Loucy (cell line): Measurements from ENCODE around the gene GBA2.

Experiments
- EZH2phosphoT487 ChIP-seq: fragments of 200-600 bp; IDR thresholded peaks from 2 replicates; pipeline ENCODE4 v1.6.1; 2018; ENCODE audit warnings: antibody characterized with exemption, mild to moderate bottlenecking, moderate library complexity, borderline replicate concordance
- TF ChIP-seq, protein P1 (sequence below): fragments of 200-600 bp; sonication (generic); conservative IDR thresholded peaks from 2 replicates; pipeline ENCODE4 v1.5.1; 2014; ENCODE audit warnings: mild to moderate bottlenecking, antibody characterized with exemption, low read length

- TF ChIP-seq, protein P1, sequence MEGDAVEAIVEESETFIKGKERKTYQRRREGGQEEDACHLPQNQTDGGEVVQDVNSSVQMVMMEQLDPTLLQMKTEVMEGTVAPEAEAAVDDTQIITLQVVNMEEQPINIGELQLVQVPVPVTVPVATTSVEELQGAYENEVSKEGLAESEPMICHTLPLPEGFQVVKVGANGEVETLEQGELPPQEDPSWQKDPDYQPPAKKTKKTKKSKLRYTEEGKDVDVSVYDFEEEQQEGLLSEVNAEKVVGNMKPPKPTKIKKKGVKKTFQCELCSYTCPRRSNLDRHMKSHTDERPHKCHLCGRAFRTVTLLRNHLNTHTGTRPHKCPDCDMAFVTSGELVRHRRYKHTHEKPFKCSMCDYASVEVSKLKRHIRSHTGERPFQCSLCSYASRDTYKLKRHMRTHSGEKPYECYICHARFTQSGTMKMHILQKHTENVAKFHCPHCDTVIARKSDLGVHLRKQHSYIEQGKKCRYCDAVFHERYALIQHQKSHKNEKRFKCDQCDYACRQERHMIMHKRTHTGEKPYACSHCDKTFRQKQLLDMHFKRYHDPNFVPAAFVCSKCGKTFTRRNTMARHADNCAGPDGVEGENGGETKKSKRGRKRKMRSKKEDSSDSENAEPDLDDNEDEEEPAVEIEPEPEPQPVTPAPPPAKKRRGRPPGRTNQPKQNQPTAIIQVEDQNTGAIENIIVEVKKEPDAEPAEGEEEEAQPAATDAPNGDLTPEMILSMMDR, result no peak
- TF ChIP-seq EZH2phosphoT487, result no peak
Observed at GRCh38 chr9:35793461-35793860, 44.4 kb upstream of the GBA2 start.
